NCI-H1048 (cell line): ENCODE measurements around the gene XPR1.
"Not testable (repeated sequence)": the region's sequence is repeated elsewhere in the genome, so short reads cannot be mapped to it uniquely, and the experiment has no call there.

ENCODE experiments used
- DNase-seq: peaks from one replicate; lab custom pipeline; 2025; lab: John Stamatoyannopoulos, UW

XPR1 gene

GRCh38 chr1:180785291-180785690 lies 153.5 kb downstream of the XPR1 start:
- DNase-seq, result no peak

DNA sequence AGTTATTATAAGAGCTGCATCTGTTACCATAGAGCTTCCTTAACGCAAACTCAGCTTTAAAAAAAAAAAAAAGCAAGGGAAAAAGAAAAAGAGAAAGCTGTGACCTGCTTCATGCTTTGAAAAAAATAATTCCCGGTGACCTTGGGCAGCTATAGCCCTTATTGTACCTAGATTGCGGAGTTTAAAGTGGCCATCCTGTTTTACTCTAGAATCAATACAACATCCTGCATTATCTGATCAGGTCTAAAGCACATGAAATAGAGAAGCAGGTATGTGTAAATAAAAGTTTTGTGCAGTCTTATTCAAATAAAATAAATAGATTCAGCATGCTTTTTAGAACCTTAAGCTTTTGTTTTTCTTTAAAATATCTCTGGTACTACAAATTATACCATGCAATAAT lies 154.1 kb downstream of the XPR1 start:
- no peak for DNase-seq

GRCh38 chr1:180786624-180787023 lies 154.8 kb downstream of the XPR1 start:
- no peak for DNase-seq

GRCh38 chr1:180787628-180788307 lies 155.9 kb downstream of the XPR1 start:
- no peak for DNase-seq

- no peak for DNase-seq
Measured at GRCh38 chr1:180789460-180789859, 157.6 kb downstream of the XPR1 start.

DNA sequence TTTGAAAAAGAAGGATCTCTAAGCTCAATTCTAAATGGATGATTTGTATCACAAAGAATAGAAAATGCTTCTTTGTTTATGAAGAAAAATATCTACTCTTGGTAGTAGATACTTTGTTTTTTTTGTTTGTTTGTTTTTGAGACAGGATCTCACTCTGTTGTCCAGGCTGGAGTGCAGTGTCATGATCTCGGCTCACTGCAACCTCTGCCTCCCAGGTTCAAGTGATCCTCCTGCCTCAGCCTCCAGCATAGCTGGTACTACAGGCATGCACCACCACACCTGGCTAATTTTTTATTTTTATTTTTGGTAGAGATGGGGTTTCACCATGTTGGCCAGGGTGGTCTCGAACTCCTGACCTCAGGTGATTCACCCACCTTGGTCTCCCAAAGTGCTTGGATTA lies 159.3 kb downstream of the XPR1 start:
- not testable (repeated sequence) for DNase-seq

- DNase-seq, result no peak
Measured at GRCh38 chr1:180791806-180792205, 160.0 kb downstream of the XPR1 start.

DNA sequence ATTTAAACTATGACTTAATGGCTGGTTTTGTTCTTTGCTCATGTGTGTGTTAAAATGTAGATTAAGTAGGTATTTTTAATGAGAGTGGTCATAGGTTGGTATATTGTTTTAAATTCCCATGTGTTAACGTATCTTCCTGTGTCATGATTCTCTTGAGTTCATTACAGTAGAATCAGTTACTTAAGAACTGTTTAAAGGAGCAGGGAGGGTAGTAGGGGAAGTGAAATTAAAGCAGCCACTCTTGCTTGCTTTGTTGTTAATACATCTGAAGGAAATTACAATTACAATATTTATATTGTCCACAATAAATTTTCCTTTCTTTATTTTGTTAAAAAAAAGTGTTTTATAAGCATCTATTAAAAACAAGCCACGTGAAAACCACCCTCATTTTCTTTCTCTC lies 161.6 kb downstream of the XPR1 start:
- DNase-seq, result no peak

- no peak for DNase-seq
Measured at GRCh38 chr1:180796897-180797640, 165.2 kb downstream of the XPR1 start.

DNA sequence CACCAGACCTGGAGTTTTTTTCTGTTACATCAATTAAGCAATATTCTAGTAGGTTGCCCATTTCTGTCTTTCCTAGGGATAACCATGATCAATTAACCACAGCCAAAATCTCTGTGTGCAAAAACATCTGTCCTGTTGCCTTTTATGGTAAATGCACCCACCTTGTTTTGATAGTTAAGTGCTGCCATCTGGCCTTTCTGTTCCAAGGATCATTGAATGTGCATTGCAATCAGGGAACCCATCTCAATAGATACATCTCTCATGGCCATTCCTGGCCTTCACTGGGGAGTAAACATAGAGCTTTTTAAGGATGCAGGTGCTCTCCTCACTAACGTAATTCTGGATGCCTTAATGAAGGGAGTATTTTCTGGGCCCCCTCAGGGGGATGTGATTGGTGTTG lies 169.1 kb downstream of the XPR1 start:
- DNase-seq, result no peak

DNA sequence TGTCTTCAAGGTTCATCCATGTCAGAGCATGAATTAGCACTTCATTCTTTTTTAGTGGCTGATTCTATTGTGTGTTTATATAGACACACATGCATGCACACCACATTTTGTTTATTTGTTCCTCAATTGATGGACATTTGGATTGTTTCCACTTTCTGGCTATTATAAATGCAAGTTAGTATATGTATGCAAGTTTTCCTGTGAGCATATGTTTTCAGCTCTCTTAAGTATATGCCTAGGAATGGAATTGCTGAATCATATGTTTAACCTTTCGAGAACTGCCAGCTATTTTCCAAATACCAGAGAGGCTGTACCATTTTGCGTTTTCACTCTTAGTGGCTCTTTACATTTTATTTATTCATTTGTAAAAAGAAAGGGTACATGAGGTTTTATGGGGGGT lies 171.0 kb downstream of the XPR1 start:
- no peak for DNase-seq

DNA sequence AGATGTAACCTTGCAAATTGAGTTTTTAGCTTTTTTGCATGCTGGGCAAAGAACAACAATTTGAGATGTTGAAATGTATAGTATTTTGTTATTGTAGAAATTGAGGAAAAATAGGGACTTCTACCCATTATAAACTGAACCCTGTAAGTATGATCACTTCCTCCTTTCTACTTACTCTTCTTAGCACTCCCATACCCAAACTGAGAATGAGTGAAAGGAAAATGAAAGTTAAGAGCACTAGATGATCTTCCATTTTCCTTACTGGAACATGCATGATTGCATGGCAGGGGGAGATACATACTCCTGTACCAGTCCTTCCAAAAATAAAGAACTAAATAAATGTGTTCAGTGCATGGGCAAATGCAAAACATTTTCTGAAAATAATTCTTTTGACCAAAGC lies 173.5 kb downstream of the XPR1 start:
- DNase-seq, result no peak

- DNase-seq, result no peak
Measured at GRCh38 chr1:180811298-180811697, 179.5 kb downstream of the XPR1 start.

- DNase-seq, result no peak
Measured at GRCh38 chr1:180811886-180812285, 180.1 kb downstream of the XPR1 start.

DNA sequence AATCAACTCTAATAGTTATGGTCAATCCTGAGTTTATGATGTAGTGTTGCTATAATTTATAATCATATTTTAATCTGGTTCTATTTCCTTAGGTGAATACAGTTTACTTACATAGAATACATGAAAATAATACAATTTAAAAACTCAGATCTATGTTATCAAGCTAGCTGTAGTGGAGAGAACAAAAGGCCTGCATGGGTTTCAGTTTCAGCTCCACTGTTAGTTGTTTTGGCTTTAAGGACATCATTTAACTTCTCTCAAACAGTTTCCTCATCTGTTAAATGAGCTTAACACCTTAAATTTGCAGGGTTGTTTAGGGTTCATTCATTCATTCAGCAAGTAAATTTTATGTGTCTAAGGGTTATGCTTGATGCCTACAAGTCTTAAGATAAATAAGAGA lies 182.4 kb downstream of the XPR1 start:
- no peak for DNase-seq

- no peak for DNase-seq
Measured at GRCh38 chr1:180815188-180815587, 183.4 kb downstream of the XPR1 start.

- no peak for DNase-seq
Measured at GRCh38 chr1:180816132-180816531, 184.3 kb downstream of the XPR1 start.

DNA sequence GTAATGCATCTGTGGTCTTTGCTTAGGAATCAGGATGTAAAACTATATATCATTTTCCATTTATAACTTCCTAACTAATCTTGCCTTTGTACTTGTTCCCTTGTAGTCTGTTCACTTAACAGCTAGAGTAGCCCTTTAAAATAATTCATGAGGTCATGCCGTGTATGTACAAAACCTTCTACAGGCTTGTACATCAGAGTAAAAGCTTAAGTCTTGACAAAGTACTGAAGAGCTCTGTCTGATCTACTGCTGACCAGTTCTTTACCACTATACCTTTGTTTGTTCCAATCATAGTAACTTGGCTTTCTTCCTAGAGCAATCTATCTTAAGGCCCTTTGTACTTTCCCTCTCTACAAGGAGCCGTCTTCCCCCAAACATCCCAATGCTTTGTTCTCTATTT lies 190.1 kb downstream of the XPR1 start:
- DNase-seq, result no peak

GRCh38 chr1:180831507-180831906 lies 199.7 kb downstream of the XPR1 start:
- DNase-seq, result not testable (repeated sequence)

GRCh38 chr1:180833180-180833579 lies 201.4 kb downstream of the XPR1 start:
- DNase-seq, result not testable (repeated sequence)

DNA sequence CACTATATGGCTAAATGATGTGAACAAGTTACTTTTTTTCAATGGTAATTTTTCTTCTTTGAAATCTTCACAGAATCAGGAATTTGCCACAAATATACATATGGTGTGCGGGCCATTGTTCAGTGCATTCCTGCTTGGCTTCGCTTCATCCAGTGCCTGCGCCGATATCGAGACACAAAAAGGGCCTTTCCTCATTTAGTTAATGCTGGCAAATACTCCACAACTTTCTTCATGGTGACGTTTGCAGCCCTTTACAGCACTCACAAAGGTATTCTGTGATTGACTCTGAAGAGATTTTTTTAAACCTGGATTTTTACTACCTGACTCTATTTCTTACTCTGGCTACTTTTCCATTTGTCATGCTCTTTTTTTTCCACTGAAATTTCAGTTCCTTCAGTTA lies 204.6 kb downstream of the XPR1 start:
- no peak for DNase-seq

GRCh38 chr1:180837020-180837419 lies 205.2 kb downstream of the XPR1 start:
- no peak for DNase-seq

- no peak for DNase-seq
Measured at GRCh38 chr1:180838535-180838934, 206.7 kb downstream of the XPR1 start.

- DNase-seq, result no peak
Measured at GRCh38 chr1:180839547-180839946, 207.7 kb downstream of the XPR1 start.
